H9 (cell line): ENCODE results near the gene LRRC74B. TPM values are rescaled to one million over a fixed set of nuclear protein-coding genes. Genes with fewer than 3 reads are reported as not detected.

Experiments used
- DNase-seq: peaks from one replicate; pipeline ENCODE4 v3.0.0-alpha.2; 2017
- H2AFZ ChIP-seq: one replicate; pipeline ENCODE4 v1.6.1; 2013; ENCODE audit warnings: mild to moderate bottlenecking, low read length, control low read depth, moderate library complexity
- H2AK5ac ChIP-seq: 2 replicates; pipeline ENCODE4 v1.6.1; 2013; ENCODE audit warnings: low read length, control low read depth, mixed read lengths; ENCODE audit not compliant: insufficient read length
- H2BK120ac ChIP-seq: one replicate; pipeline ENCODE4 v1.6.1; 2013; ENCODE audit warnings: low read depth, mild to moderate bottlenecking, low read length, control low read depth, inconsistent platforms; ENCODE audit not compliant: poor library complexity, severe bottlenecking
- H2BK12ac ChIP-seq: 2 replicates; pipeline ENCODE4 v1.6.1; 2013; ENCODE audit warnings: low read length, control low read depth, mixed read lengths, low read depth; ENCODE audit not compliant: insufficient read length
- H2BK15ac ChIP-seq: 2 replicates; pipeline ENCODE4 v1.6.1; 2013; ENCODE audit warnings: low read depth, low read length, control low read depth
- H2BK20ac ChIP-seq: one replicate; pipeline ENCODE4 v1.6.1; 2013; ENCODE audit warnings: low read depth, mild to moderate bottlenecking, low read length, control low read depth, inconsistent platforms; ENCODE audit not compliant: poor library complexity, severe bottlenecking
- H2BK5ac ChIP-seq: 2 replicates; pipeline ENCODE4 v1.6.1; 2013; ENCODE audit warnings: low read length, control low read depth, mixed read lengths; ENCODE audit not compliant: insufficient read length
- H3K14ac ChIP-seq: 2 replicates; pipeline ENCODE4 v1.6.1; 2013; ENCODE audit warnings: low read length, control low read depth; ENCODE audit not compliant: insufficient read depth
- H3K18ac ChIP-seq: 2 replicates; pipeline ENCODE4 v1.6.1; 2013; ENCODE audit warnings: low read depth, mild to moderate bottlenecking, mixed read lengths, low read length, control low read depth; ENCODE audit not compliant: insufficient read length
- H3K23ac ChIP-seq: 2 replicates; pipeline ENCODE4 v1.6.1; 2013; ENCODE audit warnings: low read length, control low read depth, mixed read lengths, low read depth; ENCODE audit not compliant: insufficient read length
- H3K23me2 ChIP-seq: 2 replicates; pipeline ENCODE4 v1.6.1; 2013; ENCODE audit warnings: low read depth, mild to moderate bottlenecking, mixed read lengths, low read length, control low read depth; ENCODE audit not compliant: insufficient read length, poor library complexity, severe bottlenecking
- H3K27ac ChIP-seq: 2 replicates; pipeline ENCODE4 v1.5.1; 2013; ENCODE audit warnings: low read length, control low read depth, mixed read lengths, low read depth; ENCODE audit not compliant: insufficient read length
- H3K27me3 ChIP-seq: 2 replicates; pipeline ENCODE4 v1.6.1; 2013; ENCODE audit warnings: low read length, control low read depth, inconsistent platforms; ENCODE audit not compliant: insufficient read depth
- H3K4ac ChIP-seq: 2 replicates; pipeline ENCODE4 v1.6.1; 2013; ENCODE audit warnings: low read depth, mild to moderate bottlenecking, control low read depth, inconsistent platforms, low read length, moderate library complexity
- H3K4me1 ChIP-seq: 2 replicates; pipeline ENCODE4 v1.6.1; 2013; ENCODE audit warnings: low read length, control low read depth, inconsistent platforms; ENCODE audit not compliant: insufficient read depth
- H3K4me2 ChIP-seq: 2 replicates; pipeline ENCODE4 v1.6.1; 2013; ENCODE audit warnings: low read length, control low read depth, mixed read lengths; ENCODE audit not compliant: insufficient read length, insufficient read depth
- H3K56ac ChIP-seq: 2 replicates; pipeline ENCODE4 v1.6.1; 2013; ENCODE audit warnings: low read depth, mild to moderate bottlenecking, mixed read lengths, low read length, control low read depth; ENCODE audit not compliant: insufficient read length
- H3K79me1 ChIP-seq: 2 replicates; pipeline ENCODE4 v1.6.1; 2013; ENCODE audit warnings: low read depth, mild to moderate bottlenecking, moderate library complexity, low read length, control low read depth, inconsistent platforms; ENCODE audit not compliant: insufficient read depth, poor library complexity, severe bottlenecking
- H3K79me2 ChIP-seq: 2 replicates; pipeline ENCODE4 v1.6.1; 2013; ENCODE audit warnings: low read length, control low read depth, inconsistent platforms; ENCODE audit not compliant: insufficient read depth
- H3K9ac ChIP-seq: 2 replicates; pipeline ENCODE4 v1.6.1; 2013; ENCODE audit warnings: low read length, control low read depth, mixed read lengths; ENCODE audit not compliant: insufficient read length; ENCODE audit errors: extremely low read depth
- H3K9me3 ChIP-seq: one replicate; pipeline ENCODE4 v1.6.1; 2013; ENCODE audit warnings: low read depth, low read length, inconsistent platforms; ENCODE audit not compliant: control insufficient read depth
- H3T11ph ChIP-seq: one replicate; pipeline ENCODE4 v1.6.1; 2013; ENCODE audit warnings: mild to moderate bottlenecking, low read length, control low read depth, inconsistent platforms
- H4K20me1 ChIP-seq: one replicate; pipeline ENCODE4 v1.6.1; 2013; ENCODE audit not compliant: control insufficient read depth, insufficient read length, insufficient read depth
- H4K5ac ChIP-seq: 2 replicates; pipeline ENCODE4 v1.6.1; 2013; ENCODE audit warnings: low read depth, mild to moderate bottlenecking, mixed read lengths, low read length, control low read depth; ENCODE audit not compliant: insufficient read length
- H4K8ac ChIP-seq: replicated peaks from 2 replicates; pipeline ENCODE4 v1.6.1; 2013; ENCODE audit warnings: low read length, control low read depth, mixed read lengths, low read depth; ENCODE audit not compliant: insufficient read length
- H4K91ac ChIP-seq: 2 replicates; pipeline ENCODE4 v1.6.1; 2013; ENCODE audit warnings: low read depth, mild to moderate bottlenecking, moderate library complexity, mixed read lengths, low read length, control low read depth; ENCODE audit not compliant: insufficient read length
- H3K27ac Mint-ChIP-seq, 3 experiments: 2 replicates in 2 of 3; 3 replicates in 1 of 3; pipeline ENCODE4 v1.8.0; 2020 to 2021; ENCODE audit warnings: mixed read lengths in 3 of 3, mild to moderate bottlenecking in 1 of 3, moderate library complexity in 1 of 3
- H3K27me3 Mint-ChIP-seq: 2 replicates; pipeline ENCODE4 v1.8.0; 2021; ENCODE audit warnings: low read depth, mild to moderate bottlenecking, moderate library complexity, mixed read lengths
- H3K36me3 Mint-ChIP-seq, 3 experiments: 2 replicates in 2 of 3; 3 replicates in 1 of 3; pipeline ENCODE4 v1.8.0; 2020 to 2021; ENCODE audit warnings: low read depth in 3 of 3, mixed read lengths in 3 of 3; ENCODE audit not compliant: insufficient read depth in 1 of 3
- H3K4me1 Mint-ChIP-seq, 2 experiments: 2 replicates each; pipeline ENCODE4 v1.8.0; 2020; ENCODE audit warnings: mixed read lengths in 2 of 2
- H3K4me3 Mint-ChIP-seq, 2 experiments: 2 replicates in 1 of 2; 3 replicates in 1 of 2; pipeline ENCODE4 v1.8.0; 2020 to 2021; ENCODE audit warnings: mild to moderate bottlenecking in 2 of 2, mixed read lengths in 2 of 2, moderate library complexity in 1 of 2
- H3K9me3 Mint-ChIP-seq, 2 experiments: 2 replicates in 1 of 2; 3 replicates in 1 of 2; pipeline ENCODE4 v1.8.0; 2020; ENCODE audit warnings: mild to moderate bottlenecking in 2 of 2, mixed read lengths in 2 of 2, moderate library complexity in 1 of 2
- CTCF ChIP-seq: fragments of 200-600 bp; sonication (generic); conservative IDR thresholded peaks from 3 replicates; pipeline ENCODE4 v1.8.0; 2021; ENCODE audit warnings: antibody characterized with exemption, mild to moderate bottlenecking
- WGBS: extraction: QIAGEN DNeasy Blood & Tissue Kit; methylation state at CpG from one replicate; pipeline ENCODE4 v1.1.7; 2013; ENCODE audit warnings: missing lambda C conversion rate, low lambda C conversion rate, mixed read lengths; ENCODE audit not compliant: insufficient read length; ENCODE audit errors: extremely low coverage; 5-methylcytosine and 5-hydroxymethylcytosine counted together
- total RNA-seq: library from RNA; stranded (reverse); gene quantifications from 2 replicates; pipeline ENCODE4 v1.2.1, GENCODE V29; 2021

Gene LRRC74B
- total RNA-seq, 1 experiment from 2014 or later: not detected

- Histone ChIP-seq H2BK120ac (no peak overlapping the region), H4K20me1 (no peaks in the 10 kb centered on the region), H3K27me3 (peaks cover 3% of the 10 kb centered on the region; the same call in 1 of the 2 replicates), H4K8ac (no peak overlapping the region), H2BK5ac (no peak overlapping the region), H3K23me2 (no peaks in the 10 kb centered on the region), H3K9ac (no peak overlapping the region), H2BK15ac (no peak overlapping the region), H3T11ph (no peak overlapping the region), H2AK5ac (no peak overlapping the region), H4K5ac (no peak overlapping the region), H2BK12ac (no peak overlapping the region), H2AFZ (no peak overlapping the region), H3K4ac (no peak overlapping the region), H3K18ac (no peak overlapping the region), H3K14ac (no peak overlapping the region), H3K27ac (no peak overlapping the region), H3K4me1 (no peaks in the 10 kb centered on the region), H3K4me2 (no peak overlapping the region), H3K23ac (no peak overlapping the region), H3K9me3 (no peaks in the 10 kb centered on the region), H3K56ac (no peak overlapping the region), H3K79me2 (no peaks in the 10 kb centered on the region), H3K79me1 (no peaks in the 10 kb centered on the region), H4K91ac (no peak overlapping the region), H2BK20ac (no peak overlapping the region)
- no CpG with 5 or more reads among the region's 3 CpGs for WGBS
- H3K9me3 Mint-ChIP-seq: no peaks in the 10 kb centered on the region
- no peak overlapping the region for H3K4me3 Mint-ChIP-seq
- no peak for TF ChIP-seq CTCF
- peaks cover 0 to 6% of the 10 kb centered on the region in 2 experiments; a peak in 1 of 4 replicates for H3K4me1 Mint-ChIP-seq
- peaks cover 40% of the 10 kb centered on the region for H3K27me3 Mint-ChIP-seq
- no peak overlapping the region for H3K27ac Mint-ChIP-seq
- H3K36me3 Mint-ChIP-seq: no peaks in the 10 kb centered on the region
- DNase-seq: no peak
Measured at GRCh38 chr22:21034989-21035388, 10.8 kb upstream of the LRRC74B start.
